ENCODE data around the gene NRTN.
"Not testable (repeated sequence)": the region's sequence is repeated elsewhere in the genome, so short reads cannot be mapped to it uniquely, and the experiment has no call there.

Gene NRTN

DNA sequence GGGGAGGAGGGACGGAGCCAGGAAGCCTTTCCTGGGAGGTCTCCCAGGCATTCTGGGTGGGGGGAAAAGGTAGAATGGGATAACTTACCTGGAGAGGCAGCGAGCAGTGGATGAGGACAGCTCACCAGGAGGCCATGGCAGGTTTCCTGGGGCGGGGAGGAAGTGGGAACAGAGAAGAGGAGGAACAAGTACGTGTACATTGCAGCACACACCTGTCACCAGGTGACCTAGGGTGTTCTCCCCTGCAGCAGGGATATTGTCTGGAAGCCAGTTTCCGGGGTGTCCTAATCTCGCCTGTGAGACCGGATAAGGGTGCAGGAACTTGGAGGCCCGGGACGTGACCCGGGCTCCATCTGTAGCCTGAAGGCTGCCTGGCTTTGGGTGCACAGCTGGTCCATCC lies 46.4 kb downstream of the NRTN start, which contains the start of gene FUT3:
FUT3 (minus strand) TSS at position 148 of the 400 bp plus-strand sequence.
- no peak for DNase-seq (ENCODE audit: low read depth)
- H3K4me3 ChIP-seq (ENCODE audit: low read length) = no peak within 1 kb of the TSS
- no peak for TF ChIP-seq CTCF (conservative IDR thresholded peaks at IDR 0.05; ENCODE audit: low read depth, low read length)

DNA sequence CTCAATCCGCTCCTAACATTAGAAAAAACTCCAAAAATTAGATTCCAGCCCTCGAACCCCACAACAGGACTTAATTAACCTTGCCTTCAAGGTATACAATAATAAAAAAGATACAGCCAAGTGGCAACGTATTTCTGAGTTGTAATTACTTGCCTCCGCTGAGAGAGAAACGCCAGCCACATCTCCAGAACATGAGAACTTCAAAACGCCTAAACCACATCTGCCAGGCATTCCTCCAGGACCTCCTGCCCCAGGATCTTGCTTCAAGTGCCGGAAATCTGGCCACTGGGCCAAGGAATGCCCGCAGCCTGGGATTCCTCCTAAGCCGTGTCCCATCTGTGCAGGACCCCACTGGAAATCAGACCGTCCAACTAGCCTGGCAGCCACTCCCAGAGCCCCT lies 49.3 kb downstream of the NRTN start:
- not testable (repeated sequence) for DNase-seq (ENCODE audit: low read depth); H3K4me3 ChIP-seq (ENCODE audit: low read length)

- not testable (repeated sequence) for DNase-seq (ENCODE audit: low read depth); H3K4me3 ChIP-seq (ENCODE audit: low read length)
Measured at GRCh38 chr19:5855151-5855550, 50.3 kb downstream of the NRTN start.

DNA sequence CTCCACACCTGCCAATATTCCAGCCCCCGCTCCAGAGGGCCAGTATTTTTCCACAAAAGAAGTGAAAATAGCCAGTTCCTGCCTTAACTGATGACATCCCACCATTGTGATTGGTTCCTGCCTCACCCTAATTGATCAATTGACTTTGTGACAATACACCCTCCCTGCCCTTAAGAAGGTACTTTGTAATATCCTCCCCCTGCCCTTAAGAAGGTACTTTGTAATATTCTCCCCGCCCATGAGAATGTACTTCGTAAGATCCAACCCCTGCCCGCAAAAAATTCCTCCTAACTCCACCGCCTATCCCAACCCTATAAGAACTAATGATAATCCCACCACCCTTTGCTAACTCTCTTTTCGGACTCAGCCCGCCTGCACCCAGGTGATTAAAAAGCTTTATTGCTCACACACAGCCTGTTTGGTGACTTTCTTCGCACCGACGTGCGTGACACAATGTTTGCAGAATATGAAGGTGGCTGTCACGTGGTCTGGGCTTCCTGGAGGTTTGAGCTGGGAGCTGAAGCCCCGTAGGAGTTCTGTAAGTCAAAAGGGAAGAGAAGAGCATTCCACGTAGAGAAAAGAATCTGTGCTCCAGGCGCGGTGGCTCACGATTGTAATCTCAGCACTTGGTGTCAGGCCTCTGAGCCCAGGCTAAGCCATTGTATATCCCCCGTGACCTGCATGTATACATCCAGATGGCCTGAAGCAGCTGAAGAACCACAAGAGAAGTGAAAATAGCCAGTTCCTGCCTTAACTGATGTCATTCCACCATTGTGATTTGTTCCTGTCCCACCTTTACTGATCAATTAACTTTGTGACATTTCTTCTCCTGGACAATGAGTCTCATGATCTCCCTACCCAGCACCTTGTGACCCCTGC lies 52.6 kb downstream of the NRTN start:
- H3K4me3 ChIP-seq (ENCODE audit: low read length) = no peak overlapping the region
- no peak for DNase-seq (ENCODE audit: low read depth)
- TF ChIP-seq CTCF (conservative IDR thresholded peaks at IDR 0.05; ENCODE audit: low read depth, low read length) = no peak

DNA sequence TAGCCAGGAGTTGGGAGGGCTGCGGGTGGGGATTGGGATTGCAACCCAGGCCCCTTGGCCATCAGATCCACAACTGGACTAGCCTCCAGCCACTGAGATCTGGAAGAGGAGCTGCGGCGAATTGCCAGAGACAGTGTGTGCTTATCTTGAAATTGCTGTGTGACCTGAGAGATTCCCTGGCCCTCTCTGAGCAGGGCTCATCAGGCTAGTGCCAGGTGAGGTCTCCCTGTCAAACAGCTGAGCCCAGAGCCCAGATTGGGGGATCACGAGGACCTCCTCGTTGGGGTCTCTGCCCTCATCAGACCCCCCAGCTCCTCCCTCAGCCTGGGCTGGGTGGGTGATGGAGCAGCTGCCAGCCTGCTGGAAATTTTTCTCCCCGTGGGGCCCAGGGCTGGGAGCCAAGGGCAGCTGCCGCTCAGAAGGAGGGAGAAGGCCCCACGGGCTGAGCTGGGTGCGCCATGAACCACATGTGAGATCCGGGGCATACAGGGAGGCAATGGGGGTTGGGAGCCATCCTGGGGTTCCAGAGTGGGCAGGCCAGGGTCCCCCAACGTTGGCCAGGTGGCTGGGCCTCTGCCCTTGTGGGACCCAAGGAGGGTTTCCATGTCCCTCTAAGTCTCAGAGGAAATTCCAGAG lies 58.3 kb downstream of the NRTN start:
- no peak for DNase-seq (ENCODE audit: low read depth)
- no peak overlapping the region for H3K4me3 ChIP-seq (ENCODE audit: low read length)
- TF ChIP-seq CTCF (conservative IDR thresholded peaks at IDR 0.05; ENCODE audit: low read depth, low read length) = no peak

DNA sequence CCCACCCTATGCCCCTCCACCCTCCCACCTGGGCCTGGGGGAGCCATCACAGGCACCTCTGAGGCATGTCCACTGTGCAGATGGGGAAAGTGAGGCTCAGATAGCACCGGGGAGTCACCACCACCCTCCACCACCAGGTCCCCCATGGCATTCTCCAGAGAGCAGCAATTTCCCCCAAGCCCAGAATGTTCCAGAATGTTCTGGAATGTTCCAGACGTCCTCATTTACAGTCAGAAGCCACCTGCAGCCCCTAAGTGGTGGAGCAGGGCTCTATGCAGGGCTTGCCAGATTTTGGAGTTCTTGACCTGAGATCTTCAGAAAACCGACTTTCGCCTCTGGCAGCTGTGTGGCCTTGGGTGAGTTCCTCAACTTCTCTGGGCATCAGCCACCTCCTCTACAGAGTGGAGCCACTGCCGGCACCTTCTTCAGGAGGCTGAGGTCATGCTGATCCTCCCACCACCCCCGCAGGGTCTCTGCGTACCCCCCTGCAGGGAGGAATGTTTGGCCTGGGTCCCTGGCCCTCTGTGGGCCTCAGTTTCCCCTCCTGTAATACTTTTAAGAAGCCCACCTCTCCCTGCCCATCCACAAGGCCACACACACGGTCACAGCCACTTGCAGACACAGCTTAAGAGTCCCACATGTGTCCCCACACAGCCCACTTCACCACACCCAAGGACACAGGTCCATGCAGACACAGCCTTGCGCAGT lies 59.3 kb downstream of the NRTN start:
- DNase-seq (ENCODE audit: low read depth) = no peak
- no peak overlapping the region for H3K4me3 ChIP-seq (ENCODE audit: low read length)
- TF ChIP-seq CTCF (conservative IDR thresholded peaks at IDR 0.05; ENCODE audit: low read depth, low read length) = no peak

GRCh38 chr19:5864725-5865486 lies 60.0 kb downstream of the NRTN start:
- H3K4me3 ChIP-seq (ENCODE audit: low read length) = no peak overlapping the region
- TF ChIP-seq CTCF (conservative IDR thresholded peaks at IDR 0.05; ENCODE audit: low read depth, low read length) = peak; percentile 18
- no peak for DNase-seq (ENCODE audit: low read depth)

Measured in retinal pigment epithelial cell (primary cell).